ENCODE results near the gene SMARCD3. TPM values are rescaled to one million over a fixed set of nuclear protein-coding genes. Genes with fewer than 3 reads are reported as not detected.

Gene SMARCD3
- total RNA-seq, 2 experiments from 2014 or later: 4.1 to 4.8 TPM

DNA sequence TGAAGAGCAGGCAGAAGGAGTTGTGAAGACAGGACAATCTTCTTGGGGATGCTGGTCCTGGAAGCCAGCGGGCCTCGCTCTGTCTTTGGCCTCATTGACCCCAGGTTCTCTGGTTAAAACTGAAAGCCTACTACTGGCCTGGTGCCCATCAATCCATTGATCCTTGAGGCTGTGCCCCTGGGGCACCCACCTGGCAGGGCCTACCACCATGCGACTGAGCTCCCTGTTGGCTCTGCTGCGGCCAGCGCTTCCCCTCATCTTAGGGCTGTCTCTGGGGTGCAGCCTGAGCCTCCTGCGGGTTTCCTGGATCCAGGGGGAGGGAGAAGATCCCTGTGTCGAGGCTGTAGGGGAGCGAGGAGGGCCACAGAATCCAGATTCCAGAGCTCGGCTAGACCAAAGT, 14.7 kb downstream of the SMARCD3 start:
- Mint-ChIP-seq H3K36me3 (ENCODE audit: low read depth) (peaks cover 28% of the 10 kb centered on the region), H3K27ac (peak overlapping the region; percentile 99), H3K9me3 (ENCODE audit: low read depth) (no peaks in the 10 kb centered on the region), H3K27me3 (no peaks in the 10 kb centered on the region), H3K4me3 (peak overlapping the region; percentile 98), H3K4me1 (peaks cover 27% of the 10 kb centered on the region)
- CTCF ChIA-PET: interaction anchor here (1.0 to 3.8 kb wide), 5 partner anchors 10 to 124 kb away, joined by 3 to 41 read pairs (median 6); no protein-coding TSS in a partner anchor
- ATAC-seq (no peak), DNase-seq (no peak)
- intact Hi-C loops (cut with DNase I, micrococcal nuclease): loop anchor here in 1 of 2 experiments (1.0 to 2.0 kb wide), 4 partner anchors 10 to 399 kb away; partner anchors contain the start of genes FASTK and RHEB
- POLR2A ChIA-PET: interaction anchor here (1.5 kb wide), 1 partner anchor 9 kb away, joined by 4 read pairs; no protein-coding TSS in a partner anchor

DNA sequence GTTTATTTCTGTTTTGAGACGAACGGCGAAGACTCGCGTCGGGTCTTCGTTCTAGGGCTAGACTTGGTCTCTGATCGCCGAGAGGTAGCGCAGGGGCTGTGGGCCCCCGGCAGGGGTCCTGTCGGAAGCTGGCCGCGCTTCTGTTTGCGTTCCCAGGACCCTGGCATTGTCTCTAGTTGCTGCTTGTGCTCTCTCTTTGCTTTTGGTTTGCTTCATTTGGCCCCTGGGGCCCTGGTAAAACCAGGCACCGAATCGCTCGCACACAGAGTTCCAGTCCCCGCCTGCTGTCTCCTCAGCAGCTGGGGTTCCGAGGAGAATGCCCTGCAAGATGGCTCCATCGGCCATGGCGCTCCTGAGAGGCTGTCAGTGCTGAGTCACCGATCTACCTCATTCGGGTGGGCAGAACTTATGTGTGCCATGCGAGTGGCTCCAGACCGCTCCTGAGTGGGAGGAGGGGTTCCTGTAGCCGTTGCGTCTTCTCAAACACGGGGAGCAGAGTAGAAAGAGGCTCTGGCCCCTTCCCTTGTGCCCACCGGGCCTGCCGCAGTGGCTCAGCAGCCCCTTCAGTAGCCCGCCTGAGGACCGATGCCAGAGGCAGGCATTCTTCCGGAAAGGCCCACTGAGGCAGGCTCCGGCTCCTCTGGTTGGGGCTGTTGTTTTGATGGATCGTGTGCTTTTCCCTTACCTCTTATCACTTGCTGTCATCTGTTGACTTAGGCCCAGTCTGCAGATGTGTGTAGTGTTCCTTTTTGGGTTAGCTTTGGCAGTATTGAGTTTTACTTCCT, 15.4 kb downstream of the SMARCD3 start:
- ChIA-PET CTCF (interaction anchor here (0.5 to 3.8 kb wide), 7 partner anchors 10 to 896 kb away, joined by 3 to 41 read pairs (median 4); no protein-coding TSS in a partner anchor), POLR2A (interaction anchor here (1.5 kb wide), 1 partner anchor 10 kb away, joined by 4 read pairs; no protein-coding TSS in a partner anchor)
- Mint-ChIP-seq H3K36me3 (ENCODE audit: low read depth) (peaks cover 26% of the 10 kb centered on the region), H3K27ac (peak overlapping the region; percentile 99), H3K9me3 (ENCODE audit: low read depth) (no peaks in the 10 kb centered on the region), H3K4me3 (peak overlapping the region; percentile 98), H3K27me3 (no peaks in the 10 kb centered on the region), H3K4me1 (peaks cover 30% of the 10 kb centered on the region)
- peak; percentile 88 for ATAC-seq
- intact Hi-C loops (cut with DNase I, micrococcal nuclease): loop anchor here in 1 of 2 experiments (1.0 to 2.0 kb wide), 5 partner anchors 11 to 400 kb away; partner anchors contain the start of genes FASTK and RHEB
- DNase-seq: peak; percentile 89

DNA sequence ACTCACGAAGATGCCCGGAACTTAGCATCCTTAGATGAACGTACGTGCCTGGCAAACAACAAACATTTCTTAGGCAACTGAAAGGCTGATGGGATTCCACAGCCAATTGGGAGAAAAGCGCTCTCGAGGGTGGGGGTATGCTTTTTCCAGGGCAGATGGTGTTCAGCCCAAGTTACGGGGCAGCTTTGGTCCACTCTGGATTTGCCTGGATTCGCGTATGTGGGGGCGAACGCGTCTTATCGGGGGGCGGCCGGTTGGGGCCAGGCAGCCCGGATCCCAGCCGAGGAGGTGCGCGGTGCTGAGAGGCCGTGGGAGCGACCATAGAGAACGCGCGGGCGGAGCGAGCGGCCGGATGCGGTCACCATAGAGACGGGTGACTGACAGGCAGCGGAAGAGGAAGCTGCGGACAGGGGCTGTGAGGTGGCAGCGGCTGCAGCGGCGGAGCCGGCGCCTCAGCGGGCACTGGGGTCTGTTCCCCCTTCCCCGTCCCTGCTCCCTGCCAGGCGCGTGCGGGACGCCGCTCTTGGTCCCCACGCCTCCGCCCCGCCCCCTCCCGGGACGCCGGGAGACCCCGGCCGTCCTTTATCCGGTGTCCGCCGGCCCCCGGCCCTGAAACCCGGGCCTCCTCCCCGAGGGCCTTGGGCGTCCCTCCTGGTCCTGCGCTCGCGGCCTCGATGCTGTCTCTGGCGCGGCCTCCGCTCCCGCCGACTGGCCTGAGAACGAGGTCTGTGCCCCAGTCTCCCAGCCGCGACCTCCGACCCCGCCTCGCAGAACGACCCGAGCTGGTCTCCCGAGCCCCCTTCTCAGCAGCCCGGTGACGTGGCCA, 16.2 kb downstream of the SMARCD3 start, which contains the start of gene CHPF2:
CHPF2 (plus strand) TSS at position 393 of the 826 bp plus-strand sequence. CDS start 1,529 bp downstream, outside the sequence.
- no peaks in the 10 kb centered on the region for H3K27me3 Mint-ChIP-seq
- DNase-seq (peak; percentile 95), ATAC-seq (peak; percentile 90)
- intact Hi-C loops (cut with DNase I, micrococcal nuclease): loop anchor here in 1 of 2 experiments (1.0 to 2.0 kb wide), 4 partner anchors 71 to 400 kb away; partner anchors contain the start of genes FASTK and RHEB
- ChIA-PET CTCF (interaction anchor here (0.5 to 3.8 kb wide), 4 partner anchors 11 to 226 kb away, joined by 3 to 41 read pairs (median 4); no protein-coding TSS in a partner anchor), POLR2A (no interaction called here)
- no peaks in the 10 kb centered on the region for H3K9me3 Mint-ChIP-seq (ENCODE audit: low read depth)
- H3K4me1 Mint-ChIP-seq: peaks cover 34% of the 10 kb centered on the region
- H3K27ac Mint-ChIP-seq: peak within 1 kb of the TSS; percentile 99
- peaks cover 26% of the 10 kb centered on the region for H3K36me3 Mint-ChIP-seq (ENCODE audit: low read depth)
- peak within 1 kb of the TSS; percentile 98 for H3K4me3 Mint-ChIP-seq

DNA sequence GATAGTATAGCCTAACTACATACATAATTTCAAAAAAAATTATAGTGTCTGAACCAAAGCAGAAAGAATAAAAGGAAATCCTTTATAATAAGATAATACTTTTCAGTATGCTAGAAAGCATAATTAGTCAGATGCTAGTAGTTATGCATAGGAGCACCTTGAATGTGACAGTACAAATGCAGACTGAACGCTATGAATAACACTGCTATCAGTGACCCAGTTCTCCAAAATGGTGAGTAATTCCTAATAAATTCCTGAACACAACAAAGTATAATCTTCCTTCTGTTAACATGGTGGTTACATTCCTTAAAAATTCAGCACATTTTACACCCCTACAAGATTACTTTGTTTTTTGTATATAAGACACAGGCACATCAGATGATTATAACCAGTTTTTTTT, 17.4 kb downstream of the SMARCD3 start:
- no peaks in the 10 kb centered on the region for H3K27me3 Mint-ChIP-seq
- POLR2A ChIA-PET: no interaction called here

DNA sequence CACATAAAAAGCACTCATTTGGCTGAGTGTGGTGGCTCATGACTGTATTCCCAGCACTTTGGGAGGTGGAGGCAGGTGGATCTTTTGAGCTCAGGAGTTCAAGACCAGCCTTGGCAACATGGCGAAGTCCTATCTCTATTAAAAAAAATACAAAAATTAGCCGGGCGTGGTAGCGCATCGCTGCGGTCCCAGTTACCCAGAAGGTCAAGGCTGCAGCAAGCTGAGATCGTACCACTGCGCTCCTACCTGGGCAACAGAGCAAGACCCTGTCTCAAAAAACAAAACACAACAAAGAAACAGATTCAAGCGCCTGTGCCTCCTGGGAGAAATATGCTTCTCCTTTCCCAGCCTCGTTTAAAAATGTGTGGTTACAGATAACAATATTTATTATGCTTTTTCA, 19.2 kb downstream of the SMARCD3 start:
- CTCF ChIA-PET: interaction anchor here (7.1 kb wide), 1 partner anchor 15 kb away, joined by 49 read pairs; no protein-coding TSS in a partner anchor

More for the DNA sequence above, 17.4 kb downstream of the SMARCD3 start:
- peaks cover 33% of the 10 kb centered on the region for H3K36me3 Mint-ChIP-seq (ENCODE audit: low read depth)
- H3K27ac Mint-ChIP-seq: no peak overlapping the region
- no peak for ATAC-seq
- peak overlapping the region; percentile 98 for H3K4me3 Mint-ChIP-seq
- DNase-seq: no peak
- CTCF ChIA-PET: interaction anchor here (7.1 kb wide), 1 partner anchor 13 kb away, joined by 49 read pairs; no protein-coding TSS in a partner anchor
- H3K9me3 Mint-ChIP-seq (ENCODE audit: low read depth): no peaks in the 10 kb centered on the region
- peaks cover 42% of the 10 kb centered on the region for H3K4me1 Mint-ChIP-seq
- intact Hi-C loops (cut with DNase I, micrococcal nuclease): no loop called here

DNA sequence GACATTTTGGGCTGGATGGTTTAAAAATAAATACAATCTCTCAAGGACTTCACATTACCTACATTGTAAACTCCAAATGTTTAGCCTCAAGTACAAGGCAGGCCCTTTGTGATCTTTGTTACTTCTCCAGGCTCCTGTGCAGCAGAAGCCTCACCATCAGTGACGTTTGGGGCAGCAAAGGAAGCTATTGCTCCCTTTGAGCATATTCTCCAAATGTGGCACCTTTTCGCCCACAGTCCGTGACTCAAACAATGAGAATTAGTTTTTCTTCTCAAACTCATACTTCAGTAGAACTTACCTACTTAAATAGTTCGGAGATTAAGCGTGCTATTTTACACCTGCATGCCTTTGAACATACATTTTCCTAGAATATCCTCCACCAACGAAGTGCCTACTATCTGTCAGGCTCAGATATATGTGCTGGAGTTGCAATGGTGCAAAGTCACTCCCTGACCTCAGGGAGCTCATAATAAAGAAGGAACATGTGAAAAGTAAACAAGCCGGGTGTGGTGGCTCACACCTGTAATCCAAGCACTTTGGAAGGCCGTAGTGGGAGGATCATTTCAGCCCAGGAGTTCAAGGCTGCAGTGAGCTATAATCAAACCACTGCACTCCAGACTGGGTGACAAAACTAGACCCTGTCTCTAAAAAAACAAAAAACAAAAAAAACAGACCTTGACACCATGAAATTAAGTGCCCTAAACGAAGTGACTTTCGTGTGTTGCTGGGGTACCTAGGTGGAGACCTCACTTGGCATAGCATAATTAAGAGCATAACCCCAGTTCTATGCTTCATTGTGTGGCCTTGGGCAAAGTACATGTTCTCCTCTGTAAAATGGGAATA, 20.2 kb downstream of the SMARCD3 start:
- ATAC-seq: no peak
- Mint-ChIP-seq H3K4me1 (peaks cover 43% of the 10 kb centered on the region), H3K9me3 (ENCODE audit: low read depth) (no peaks in the 10 kb centered on the region), H3K27ac (peak overlapping the region; percentile 92), H3K27me3 (no peaks in the 10 kb centered on the region), H3K4me3 (peak overlapping the region; percentile 92), H3K36me3 (ENCODE audit: low read depth) (peaks cover 39% of the 10 kb centered on the region)
- ChIA-PET CTCF (interaction anchor here (0.9 to 7.1 kb wide), 6 partner anchors 8 to 217 kb away, joined by 3 to 49 read pairs (median 4); no protein-coding TSS in a partner anchor), POLR2A (no interaction called here)
- intact Hi-C loops (cut with DNase I, micrococcal nuclease): loop anchor here (5.0 kb wide), 2 partner anchors 146 to 216 kb away; partner anchors contain the start of genes FASTK (in 1 of the 2) and TMUB1 (in 1 of the 2)
- DNase-seq: no peak

More for the DNA sequence above, 19.2 kb downstream of the SMARCD3 start:
- peaks cover 35% of the 10 kb centered on the region for H3K36me3 Mint-ChIP-seq (ENCODE audit: low read depth)
- POLR2A ChIA-PET: interaction anchor here (0.7 kb wide), 3 partner anchors 23 to 149 kb away, joined by 3 to 7 read pairs (median 3); partner anchors contain the start of gene FASTK
- H3K4me1 Mint-ChIP-seq: peaks cover 50% of the 10 kb centered on the region
- H3K4me3 Mint-ChIP-seq: no peak overlapping the region
- intact Hi-C loops (cut with DNase I, micrococcal nuclease): loop anchor here (5.0 kb wide), 2 partner anchors 147 to 217 kb away; partner anchors contain the start of genes FASTK (in 1 of the 2) and TMUB1 (in 1 of the 2)
- no peaks in the 10 kb centered on the region for H3K9me3 Mint-ChIP-seq (ENCODE audit: low read depth)
- no peak overlapping the region for H3K27ac Mint-ChIP-seq
- H3K27me3 Mint-ChIP-seq: no peaks in the 10 kb centered on the region
- no peak for ATAC-seq
- no peak for DNase-seq

DNA sequence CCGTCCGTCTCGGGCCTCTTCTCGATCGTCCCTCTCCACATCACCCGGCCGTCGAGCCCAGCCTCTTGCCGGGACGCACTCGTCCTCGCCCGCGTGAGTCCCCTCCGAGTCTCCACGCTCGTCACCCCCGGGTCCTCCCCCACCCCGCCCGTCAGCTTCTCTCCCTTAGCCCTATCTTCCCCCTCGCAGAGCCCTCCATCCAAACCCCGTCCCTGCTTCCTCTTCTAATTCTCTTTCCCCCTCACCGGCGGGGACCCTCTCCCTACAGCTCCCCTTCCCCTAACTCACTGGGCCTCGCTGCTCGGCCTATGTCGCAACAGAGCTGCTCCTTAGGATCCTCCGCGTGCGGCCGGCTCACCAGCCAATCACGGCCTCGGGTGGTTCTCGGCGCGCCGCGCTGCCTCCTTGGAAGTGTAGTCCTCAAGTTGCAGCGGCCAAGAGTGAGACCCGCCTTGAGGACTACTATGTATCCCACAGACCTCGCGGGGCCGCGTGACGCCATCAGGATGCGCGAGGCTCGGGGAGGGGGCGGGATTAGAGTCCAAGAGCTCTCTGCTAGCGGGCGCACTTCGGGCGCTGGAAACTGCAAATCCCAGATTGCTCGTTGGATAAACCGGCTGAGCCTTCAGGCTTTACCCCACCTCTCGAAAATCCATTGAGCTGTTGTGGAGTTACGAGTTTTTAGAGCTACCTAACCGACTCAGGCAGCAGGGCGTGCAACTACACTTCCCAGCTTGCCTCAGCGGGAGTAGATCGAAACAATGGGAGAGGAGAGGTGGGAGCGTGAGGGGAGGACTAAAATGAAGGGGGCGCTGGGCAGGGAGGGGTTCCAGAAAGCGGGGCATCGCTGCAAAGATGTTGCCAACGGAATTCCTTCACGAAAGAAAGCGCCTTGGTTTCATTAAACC, 21.4 kb downstream of the SMARCD3 start, which contains the start of gene ABCF2:
ABCF2 (minus strand) TSS at position 331 of the 908 bp plus-strand sequence. CDS start 747 bp downstream, outside the sequence.
- CTCF ChIA-PET: interaction anchor here (0.6 to 7.1 kb wide), 14 partner anchors 10 to 345 kb away, joined by 3 to 49 read pairs (median 3); partner anchors contain the start of gene ABCB8
- ATAC-seq (peak; percentile 100), DNase-seq (peak; percentile 99)
- Mint-ChIP-seq H3K27me3 (no peaks in the 10 kb centered on the region), H3K9me3 (ENCODE audit: low read depth) (no peaks in the 10 kb centered on the region), H3K4me1 (peaks cover 40% of the 10 kb centered on the region), H3K4me3 (peak within 1 kb of the TSS; percentile 92), H3K36me3 (ENCODE audit: low read depth) (peaks cover 44% of the 10 kb centered on the region), H3K27ac (peak within 1 kb of the TSS; percentile 92)
- intact Hi-C loops (cut with DNase I, micrococcal nuclease): loop anchor here (1.0 to 5.0 kb wide), 13 partner anchors 17 to 1388 kb away; partner anchors contain the start of genes FASTK (in 2 of the 2), ABCB8 (in 1 of the 2), NUB1 (in 1 of the 2) and RHEB (in 1 of the 2)
- POLR2A ChIA-PET: interaction anchor here (0.8 to 1.0 kb wide), 5 partner anchors 9 to 406 kb away, joined by 3 to 6 read pairs (median 3); partner anchors contain the start of gene NUB1

DNA sequence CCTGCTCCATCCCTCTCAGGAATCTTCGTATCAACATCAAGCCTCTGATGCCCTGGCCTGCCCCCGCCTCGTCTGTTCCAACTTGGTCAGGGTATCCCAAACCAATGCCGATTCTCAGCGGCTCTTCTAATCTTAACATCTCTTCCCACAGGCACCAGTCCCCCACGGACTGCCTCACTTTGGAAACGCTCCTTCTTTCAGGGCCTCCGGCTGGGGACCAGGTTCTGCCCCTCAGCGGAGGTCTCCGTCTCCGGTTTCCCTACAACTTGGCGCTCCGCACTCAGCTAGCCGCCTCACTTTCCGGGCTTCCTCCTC, 22.0 kb downstream of the SMARCD3 start:
- intact Hi-C loops (cut with DNase I, micrococcal nuclease): loop anchor here (2.0 to 5.0 kb wide), 5 partner anchors 18 to 1388 kb away; partner anchors contain the start of genes FASTK (in 1 of the 2), TMUB1 (in 1 of the 2) and ZNF862 (in 1 of the 2)
- peaks cover 35% of the 10 kb centered on the region for H3K4me1 Mint-ChIP-seq
- ChIA-PET CTCF (interaction anchor here (0.6 to 7.1 kb wide), 6 partner anchors 10 to 137 kb away, joined by 3 to 49 read pairs (median 4); no protein-coding TSS in a partner anchor), POLR2A (interaction anchor here (1.0 kb wide), 1 partner anchor 406 kb away, joined by 3 read pairs; no protein-coding TSS in a partner anchor)
- peak; percentile 4 for ATAC-seq
- peak overlapping the region; percentile 92 for H3K4me3 Mint-ChIP-seq
- no peaks in the 10 kb centered on the region for H3K27me3 Mint-ChIP-seq
- H3K9me3 Mint-ChIP-seq (ENCODE audit: low read depth): no peaks in the 10 kb centered on the region
- no peak for DNase-seq
- peak overlapping the region; percentile 92 for H3K27ac Mint-ChIP-seq
- peaks cover 46% of the 10 kb centered on the region for H3K36me3 Mint-ChIP-seq (ENCODE audit: low read depth)
